GM12892 (cell line): ENCODE data around the gene POLR1D.

Source experiments
- DNase-seq: peaks from one replicate; pipeline ENCODE4 v3.0.0; 2011; ENCODE audit not compliant: insufficient read length
- FAIRE-seq: peaks from 2 replicates; lab custom pipeline; 2011; peaks lifted over from hg19 to GRCh38; lab: Jason Lieb, UNC
- POLR2A ChIP-seq: IDR thresholded peaks from 2 replicates; pipeline ENCODE4 v1.6.1; 2011; ENCODE audit warnings: low read depth, low read length, control low read depth
- POLR2AphosphoS5 ChIP-seq: IDR thresholded peaks from 2 replicates; pipeline ENCODE4 v1.6.1; 2011; ENCODE audit warnings: low read depth, low read length, control low read depth
- TAF1 ChIP-seq: IDR thresholded peaks from 2 replicates; pipeline ENCODE4 v1.6.1; 2011; ENCODE audit warnings: low read depth, mild to moderate bottlenecking, control low read depth, low read length, borderline replicate concordance

Gene POLR1D

DNA sequence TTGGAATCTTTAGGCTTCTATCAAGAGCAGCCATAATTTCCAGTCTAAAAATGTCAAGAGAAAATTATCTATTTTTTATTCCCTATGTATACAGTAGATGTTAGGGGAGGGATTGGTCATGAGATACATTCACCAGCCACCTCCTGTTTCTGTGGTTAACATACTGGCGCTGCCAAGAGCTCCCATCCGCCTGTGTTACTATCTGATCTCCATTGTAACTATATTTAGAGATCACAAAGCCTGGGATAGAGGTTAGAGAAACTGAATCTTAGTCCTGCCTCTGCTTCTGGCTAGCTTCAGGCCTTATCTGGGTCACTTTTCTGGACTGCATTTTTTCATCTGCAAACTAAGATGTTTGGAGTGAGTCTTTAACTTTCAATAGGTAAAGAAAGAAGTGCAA lies 46.3 kb downstream of the POLR1D start:
- no peak for FAIRE-seq
- DNase-seq: no peak
- TF ChIP-seq POLR2AphosphoS5 (no peak), TAF1 (no peak), POLR2A (no peak)

DNA sequence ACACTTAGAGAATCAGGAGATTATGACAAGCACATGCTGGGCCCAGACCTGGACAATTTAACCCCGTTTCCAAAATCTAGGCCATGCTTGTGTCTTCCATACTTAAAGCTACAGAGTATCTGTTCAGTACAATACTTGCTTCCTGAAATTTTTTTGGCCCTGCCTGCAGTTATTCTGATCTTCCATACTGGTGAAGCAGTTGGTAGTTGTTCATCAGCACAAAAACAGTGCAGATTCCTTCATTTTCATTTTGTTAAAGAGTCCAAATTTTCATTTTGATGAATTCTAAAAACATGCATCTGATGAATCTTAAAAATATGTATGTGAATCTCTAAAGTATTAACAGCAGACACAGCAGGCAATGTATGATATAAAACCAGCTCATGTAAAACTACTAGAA lies 49.2 kb downstream of the POLR1D start:
- TF ChIP-seq POLR2AphosphoS5: no peak
- no peak for TF ChIP-seq TAF1
- no peak for TF ChIP-seq POLR2A
- no peak for DNase-seq
- FAIRE-seq: no peak

DNA sequence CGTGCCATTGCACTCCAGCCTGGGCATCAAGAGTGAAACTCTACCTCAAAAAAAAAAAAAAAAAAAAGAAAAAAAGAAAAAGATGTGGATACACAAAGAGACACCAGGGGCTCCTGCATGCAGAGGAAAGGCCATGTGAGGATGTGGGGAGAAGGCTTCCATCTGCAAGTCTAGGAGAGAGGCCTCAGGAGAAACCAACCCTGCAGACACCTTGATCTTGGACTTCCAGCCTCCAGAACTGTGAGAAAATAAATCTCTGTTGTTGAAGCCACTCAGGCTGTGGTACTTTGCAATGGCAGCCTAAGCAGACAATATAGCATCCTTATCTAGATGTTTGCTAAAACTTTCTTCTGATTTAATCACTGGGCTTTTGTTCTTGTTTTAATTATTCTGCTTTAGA lies 50.3 kb downstream of the POLR1D start:
- TF ChIP-seq POLR2AphosphoS5 (no peak), TAF1 (no peak), POLR2A (no peak)
- FAIRE-seq (no peak), DNase-seq (no peak)
